Neutrophil (primary cell): ENCODE measurements around the gene RNF44.

ENCODE experiments used
- H3K27ac ChIP-seq: fragments of 200-600 bp; sonication (generic); 2 replicates; pipeline ENCODE4 v1.5.1; 2016; ENCODE audit warnings: mild to moderate bottlenecking, moderate library complexity
- H3K27me3 ChIP-seq: fragments of 200-600 bp; sonication (generic); 2 replicates; pipeline ENCODE4 v1.6.0; 2016; ENCODE audit warnings: mild to moderate bottlenecking
- H3K36me3 ChIP-seq: fragments of 200-600 bp; sonication (generic); 2 replicates; pipeline ENCODE4 v1.5.1; 2017
- H3K4me1 ChIP-seq, 2 experiments: fragments of 200-600 bp in 1 of 2; sonication (generic) in 1 of 2; 1 replicate in 1 of 2; 2 replicates in 1 of 2; pipeline versions ENCODE4 v1.5.1 to v1.6.1; 2013 to 2016; ENCODE audit warnings: low read depth in 1 of 2, low read length in 1 of 2, mild to moderate bottlenecking in 1 of 2, moderate library complexity in 1 of 2; ENCODE audit not compliant: control insufficient read depth in 1 of 2, insufficient read depth in 1 of 2
- H3K4me3 ChIP-seq, 2 experiments: fragments of 200-600 bp in 1 of 2; sonication (generic) in 1 of 2; 1 replicate in 1 of 2; 2 replicates in 1 of 2; pipeline ENCODE4 v1.5.1; 2013 to 2016; ENCODE audit warnings: low read depth in 1 of 2, low read length in 1 of 2, mild to moderate bottlenecking in 1 of 2, moderate library complexity in 1 of 2
- H3K9me3 ChIP-seq: fragments of 200-600 bp; sonication (generic); 2 replicates; pipeline ENCODE4 v1.5.1; 2016
- TF ChIP-seq, protein P1 (sequence below): fragments of 200-600 bp; sonication (generic); IDR thresholded peaks from 2 replicates; pipeline ENCODE4 v1.5.1; 2016; ENCODE audit warnings: antibody characterized with exemption

Gene RNF44

DNA sequence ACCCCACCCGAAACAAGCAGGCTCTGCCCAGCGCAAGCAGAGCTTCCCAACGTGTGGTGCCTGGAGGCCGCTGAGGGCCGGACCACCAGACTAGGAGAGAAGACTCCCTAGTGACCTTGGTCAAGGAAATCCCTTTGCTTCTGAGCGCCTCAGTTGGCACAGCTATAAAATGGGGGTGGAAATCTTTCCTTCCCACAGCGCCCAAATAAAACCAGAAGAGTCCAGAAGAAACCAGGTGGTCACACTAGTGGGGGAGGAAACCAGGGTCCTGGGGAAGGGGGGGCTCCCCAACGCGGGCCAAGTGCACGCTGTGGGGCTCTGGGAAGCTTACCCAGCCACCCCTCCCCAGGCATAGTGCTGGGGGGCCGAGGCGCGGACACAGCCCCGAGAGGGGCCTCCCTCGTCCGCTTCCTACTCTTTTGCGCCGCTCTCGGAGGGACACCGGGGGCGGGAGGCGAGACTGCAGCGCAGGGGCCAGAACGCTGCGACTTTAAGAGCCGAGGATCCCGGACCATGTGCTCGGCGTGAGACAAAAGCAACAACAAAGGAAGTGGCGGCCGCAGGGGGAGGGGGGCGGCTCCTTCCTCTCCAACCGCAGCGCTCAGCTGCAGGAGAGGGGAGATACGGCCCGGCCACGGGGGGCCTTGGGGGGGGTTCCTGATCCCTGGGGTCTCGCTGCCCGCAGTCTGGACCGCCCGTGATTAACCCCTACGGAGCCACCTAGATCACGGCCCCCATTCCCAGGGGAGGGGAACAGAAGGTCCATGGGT, 885 bp downstream of the RNF44 start:
- peak overlapping the region; percentile 100 for H3K27ac ChIP-seq
- TF ChIP-seq, protein P1, sequence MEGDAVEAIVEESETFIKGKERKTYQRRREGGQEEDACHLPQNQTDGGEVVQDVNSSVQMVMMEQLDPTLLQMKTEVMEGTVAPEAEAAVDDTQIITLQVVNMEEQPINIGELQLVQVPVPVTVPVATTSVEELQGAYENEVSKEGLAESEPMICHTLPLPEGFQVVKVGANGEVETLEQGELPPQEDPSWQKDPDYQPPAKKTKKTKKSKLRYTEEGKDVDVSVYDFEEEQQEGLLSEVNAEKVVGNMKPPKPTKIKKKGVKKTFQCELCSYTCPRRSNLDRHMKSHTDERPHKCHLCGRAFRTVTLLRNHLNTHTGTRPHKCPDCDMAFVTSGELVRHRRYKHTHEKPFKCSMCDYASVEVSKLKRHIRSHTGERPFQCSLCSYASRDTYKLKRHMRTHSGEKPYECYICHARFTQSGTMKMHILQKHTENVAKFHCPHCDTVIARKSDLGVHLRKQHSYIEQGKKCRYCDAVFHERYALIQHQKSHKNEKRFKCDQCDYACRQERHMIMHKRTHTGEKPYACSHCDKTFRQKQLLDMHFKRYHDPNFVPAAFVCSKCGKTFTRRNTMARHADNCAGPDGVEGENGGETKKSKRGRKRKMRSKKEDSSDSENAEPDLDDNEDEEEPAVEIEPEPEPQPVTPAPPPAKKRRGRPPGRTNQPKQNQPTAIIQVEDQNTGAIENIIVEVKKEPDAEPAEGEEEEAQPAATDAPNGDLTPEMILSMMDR, result peak; percentile 27
- H3K36me3 ChIP-seq, result peaks cover 10% of the 10 kb centered on the region
- peaks cover 84 to 85% of the 10 kb centered on the region in 2 experiments for H3K4me1 ChIP-seq
- no peaks in the 10 kb centered on the region for H3K9me3 ChIP-seq
- H3K27me3 ChIP-seq, result no peaks in the 10 kb centered on the region
- peak overlapping the region; percentile 75 to 99 for H3K4me3 ChIP-seq

DNA sequence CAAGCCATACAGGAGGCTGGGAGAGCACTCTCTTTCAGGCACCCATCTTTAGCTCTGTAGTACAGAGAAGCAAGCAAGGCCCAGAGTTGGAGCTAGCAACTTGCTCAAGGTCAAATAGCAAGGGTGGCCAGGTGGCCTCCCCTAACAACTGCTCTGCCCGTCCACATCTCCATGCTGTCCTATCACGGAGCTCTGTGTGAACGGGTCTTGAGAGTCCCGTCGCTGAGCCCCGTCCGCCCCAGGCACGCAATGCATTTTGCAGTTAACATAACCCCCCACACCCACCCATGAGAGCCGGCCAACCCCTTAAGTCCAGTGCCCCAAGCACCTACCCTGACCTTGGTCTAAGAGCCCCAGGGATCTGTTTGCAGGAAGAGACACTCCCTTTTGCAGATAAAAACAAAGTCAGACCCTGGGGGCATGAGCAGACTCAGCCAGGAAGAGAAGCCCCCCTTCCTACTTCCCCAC, 1.5 kb downstream of the RNF44 start:
- peaks cover 16% of the 10 kb centered on the region for H3K36me3 ChIP-seq
- no peaks in the 10 kb centered on the region for H3K9me3 ChIP-seq
- peak overlapping the region; percentile 100 for H3K27ac ChIP-seq
- H3K27me3 ChIP-seq, result no peaks in the 10 kb centered on the region
- peak overlapping the region; percentile 75 to 99 for H3K4me3 ChIP-seq
- H3K4me1 ChIP-seq, result peaks cover 84 to 85% of the 10 kb centered on the region in 2 experiments
- TF ChIP-seq, protein P1, result no peak

DNA sequence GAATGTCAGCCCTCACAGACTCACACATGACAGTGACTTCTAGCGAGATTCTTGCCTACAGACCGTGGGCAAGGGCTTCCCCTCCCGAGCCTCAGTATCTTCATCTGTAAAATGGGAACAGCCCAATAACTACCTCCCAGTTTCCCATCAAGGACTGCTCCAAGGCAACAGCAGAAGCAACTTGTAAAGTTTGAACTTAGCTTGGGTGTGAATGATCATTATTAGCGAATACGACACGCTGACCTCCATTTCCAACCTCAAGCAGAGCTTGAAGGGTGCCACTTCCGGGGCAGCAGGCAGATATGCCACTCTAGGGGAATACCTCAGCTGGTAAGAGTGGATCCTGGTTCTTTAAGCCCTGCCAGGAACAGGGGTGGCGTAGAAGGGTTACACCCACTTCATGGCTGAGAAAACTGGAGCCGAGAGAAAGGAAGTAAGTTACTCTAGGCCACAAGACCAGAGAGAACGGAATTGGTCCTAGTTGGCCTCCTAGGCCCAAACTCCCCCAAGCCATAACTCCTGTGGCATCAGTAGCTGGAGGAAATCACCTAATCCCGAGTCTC, 2.0 kb downstream of the RNF44 start:
- H3K4me1 ChIP-seq, result peaks cover 84 to 85% of the 10 kb centered on the region in 2 experiments
- H3K36me3 ChIP-seq, result peaks cover 21% of the 10 kb centered on the region
- H3K27ac ChIP-seq, result peak overlapping the region; percentile 100
- H3K27me3 ChIP-seq, result no peaks in the 10 kb centered on the region
- TF ChIP-seq, protein P1, result no peak
- H3K9me3 ChIP-seq, result no peaks in the 10 kb centered on the region
- peak overlapping the region; percentile 75 to 99 for H3K4me3 ChIP-seq

DNA sequence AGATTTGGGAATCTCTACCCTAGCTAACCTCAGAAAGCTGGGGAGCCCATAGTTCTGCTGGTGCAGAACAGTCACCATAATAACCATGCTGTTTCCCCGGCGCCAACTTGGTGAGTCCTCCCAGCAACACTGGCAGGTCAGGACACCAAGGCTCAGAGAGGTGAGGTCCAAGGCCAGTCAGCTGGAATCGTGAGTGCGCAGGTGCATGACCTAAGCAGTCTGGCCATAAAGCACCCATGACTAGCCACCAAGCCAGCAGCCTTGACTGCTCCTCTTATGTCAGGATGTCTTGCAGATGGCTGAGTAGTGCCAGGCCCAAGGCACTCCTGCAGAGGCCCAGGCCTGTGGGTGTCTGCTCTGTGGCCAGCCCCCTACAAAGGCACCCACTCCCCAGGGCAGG, 2.6 kb downstream of the RNF44 start:
- Histone ChIP-seq H3K36me3 (peaks cover 27% of the 10 kb centered on the region), H3K4me3 (peak overlapping the region; percentile 75 to 99), H3K4me1 (peaks cover 83 to 85% of the 10 kb centered on the region in 2 experiments), H3K27ac (peak overlapping the region; percentile 100), H3K9me3 (no peaks in the 10 kb centered on the region), H3K27me3 (no peaks in the 10 kb centered on the region)
- TF ChIP-seq, protein P1, result no peak

DNA sequence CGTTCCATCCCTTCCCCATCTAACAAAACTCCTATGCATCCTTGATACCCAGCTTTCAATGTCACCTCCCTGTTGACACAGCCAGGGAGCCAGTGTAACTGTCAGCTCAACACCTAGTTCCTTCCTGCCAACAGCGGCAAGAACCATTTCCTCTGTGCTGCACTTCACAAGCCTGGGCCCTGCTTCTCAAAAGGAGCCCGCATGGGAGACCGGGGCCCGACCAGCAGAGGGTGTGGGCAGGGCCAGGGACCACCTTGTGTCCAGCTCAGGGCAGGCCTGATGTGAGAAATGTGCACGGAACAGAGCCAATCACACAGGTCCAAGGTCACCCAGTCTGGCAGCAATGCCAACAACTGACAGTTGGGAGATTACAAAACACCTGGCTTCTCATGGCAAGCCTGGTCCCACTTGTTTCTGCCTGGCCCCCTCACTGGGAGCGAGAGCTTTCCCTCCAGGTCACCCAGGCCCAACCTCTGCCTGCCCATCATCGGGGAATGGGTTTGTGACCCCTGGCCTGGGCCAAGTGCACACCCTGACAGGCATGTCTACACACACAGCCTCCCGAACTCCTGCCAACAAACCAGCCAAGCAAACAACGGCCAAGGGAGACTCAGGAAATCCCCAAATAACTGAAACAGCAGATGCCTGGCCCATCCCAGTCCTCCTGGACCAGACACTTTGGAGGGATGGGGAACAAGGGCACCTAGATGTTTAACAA, 3.1 kb downstream of the RNF44 start:
- H3K4me1 ChIP-seq, result peaks cover 79 to 82% of the 10 kb centered on the region in 2 experiments
- H3K9me3 ChIP-seq, result no peaks in the 10 kb centered on the region
- H3K36me3 ChIP-seq, result peaks cover 33% of the 10 kb centered on the region
- H3K27me3 ChIP-seq, result no peaks in the 10 kb centered on the region
- peak overlapping the region; percentile 100 for H3K27ac ChIP-seq
- TF ChIP-seq, protein P1, result no peak
- peak overlapping the region; percentile 75 to 99 for H3K4me3 ChIP-seq
